HFF-Myc (cell line): ENCODE data around the gene RHOV.
"Not testable (repeated sequence)": the region's sequence is repeated elsewhere in the genome, so short reads cannot be mapped to it uniquely, and the experiment has no call there.

Experiments
- DNase-seq: peaks from one replicate; pipeline ENCODE4 v3.0.0-alpha.2; 2011; ENCODE audit warnings: low read depth; ENCODE audit errors: extremely low read depth
- H3K4me3 ChIP-seq: replicated peaks from 2 replicates; pipeline ENCODE4 v1.5.1; 2011; ENCODE audit warnings: low read depth, mild to moderate bottlenecking, control low read depth, low read length
- TF ChIP-seq, protein P1 (sequence below): IDR thresholded peaks from 2 replicates; pipeline ENCODE4 v1.5.1; 2012; ENCODE audit warnings: mild to moderate bottlenecking, low read depth, low read length, control low read depth; ENCODE audit errors: missing control alignments

RHOV gene

DNA sequence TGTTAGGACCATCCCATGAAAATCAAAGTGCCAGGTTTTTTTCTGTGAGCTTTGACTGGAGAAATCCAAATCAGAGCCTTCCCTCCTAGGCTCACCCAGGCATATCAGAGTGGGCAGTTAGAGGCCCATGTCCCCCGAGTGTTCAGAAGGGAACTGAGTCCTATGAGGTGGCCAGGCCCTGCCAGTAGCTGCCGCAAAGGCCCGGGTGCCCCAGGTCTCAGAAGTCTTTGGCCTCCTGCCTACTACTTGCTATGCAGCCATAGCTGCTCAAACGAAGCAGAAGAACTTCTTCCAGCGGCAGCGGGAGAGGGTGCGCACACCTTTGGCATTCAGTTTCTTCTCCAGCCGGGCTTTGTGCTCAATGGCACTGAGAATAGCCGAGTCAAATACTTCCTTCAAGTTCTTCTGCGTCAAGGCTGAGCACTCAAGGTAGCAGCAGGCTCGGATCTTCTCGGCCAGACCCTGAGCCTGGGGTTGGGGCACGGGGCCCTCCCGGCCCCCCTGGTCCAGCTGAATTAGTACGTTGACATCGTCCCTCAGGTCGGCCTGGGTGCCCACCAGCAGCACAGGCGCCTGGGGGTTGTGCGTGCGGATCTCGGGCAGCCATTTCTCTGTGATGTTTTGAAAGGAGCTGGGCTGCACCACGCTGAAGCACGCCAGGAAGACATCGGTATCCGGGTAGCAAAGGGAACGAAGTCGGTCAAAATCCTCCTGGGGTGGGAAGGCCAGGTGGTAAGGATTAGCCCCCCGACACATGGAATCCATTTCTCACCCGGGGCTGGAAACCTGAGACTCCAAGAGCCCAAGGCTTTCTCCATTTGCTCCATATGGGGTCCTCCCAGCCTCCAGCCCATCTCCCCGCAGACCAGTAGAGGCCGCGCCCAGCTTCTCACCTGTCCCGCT is 992 bp downstream of the RHOV start:
- H3K4me3 ChIP-seq, result peak overlapping the region; percentile 48
- TF ChIP-seq, protein P1, sequence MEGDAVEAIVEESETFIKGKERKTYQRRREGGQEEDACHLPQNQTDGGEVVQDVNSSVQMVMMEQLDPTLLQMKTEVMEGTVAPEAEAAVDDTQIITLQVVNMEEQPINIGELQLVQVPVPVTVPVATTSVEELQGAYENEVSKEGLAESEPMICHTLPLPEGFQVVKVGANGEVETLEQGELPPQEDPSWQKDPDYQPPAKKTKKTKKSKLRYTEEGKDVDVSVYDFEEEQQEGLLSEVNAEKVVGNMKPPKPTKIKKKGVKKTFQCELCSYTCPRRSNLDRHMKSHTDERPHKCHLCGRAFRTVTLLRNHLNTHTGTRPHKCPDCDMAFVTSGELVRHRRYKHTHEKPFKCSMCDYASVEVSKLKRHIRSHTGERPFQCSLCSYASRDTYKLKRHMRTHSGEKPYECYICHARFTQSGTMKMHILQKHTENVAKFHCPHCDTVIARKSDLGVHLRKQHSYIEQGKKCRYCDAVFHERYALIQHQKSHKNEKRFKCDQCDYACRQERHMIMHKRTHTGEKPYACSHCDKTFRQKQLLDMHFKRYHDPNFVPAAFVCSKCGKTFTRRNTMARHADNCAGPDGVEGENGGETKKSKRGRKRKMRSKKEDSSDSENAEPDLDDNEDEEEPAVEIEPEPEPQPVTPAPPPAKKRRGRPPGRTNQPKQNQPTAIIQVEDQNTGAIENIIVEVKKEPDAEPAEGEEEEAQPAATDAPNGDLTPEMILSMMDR, result no peak
- no peak for DNase-seq

DNA sequence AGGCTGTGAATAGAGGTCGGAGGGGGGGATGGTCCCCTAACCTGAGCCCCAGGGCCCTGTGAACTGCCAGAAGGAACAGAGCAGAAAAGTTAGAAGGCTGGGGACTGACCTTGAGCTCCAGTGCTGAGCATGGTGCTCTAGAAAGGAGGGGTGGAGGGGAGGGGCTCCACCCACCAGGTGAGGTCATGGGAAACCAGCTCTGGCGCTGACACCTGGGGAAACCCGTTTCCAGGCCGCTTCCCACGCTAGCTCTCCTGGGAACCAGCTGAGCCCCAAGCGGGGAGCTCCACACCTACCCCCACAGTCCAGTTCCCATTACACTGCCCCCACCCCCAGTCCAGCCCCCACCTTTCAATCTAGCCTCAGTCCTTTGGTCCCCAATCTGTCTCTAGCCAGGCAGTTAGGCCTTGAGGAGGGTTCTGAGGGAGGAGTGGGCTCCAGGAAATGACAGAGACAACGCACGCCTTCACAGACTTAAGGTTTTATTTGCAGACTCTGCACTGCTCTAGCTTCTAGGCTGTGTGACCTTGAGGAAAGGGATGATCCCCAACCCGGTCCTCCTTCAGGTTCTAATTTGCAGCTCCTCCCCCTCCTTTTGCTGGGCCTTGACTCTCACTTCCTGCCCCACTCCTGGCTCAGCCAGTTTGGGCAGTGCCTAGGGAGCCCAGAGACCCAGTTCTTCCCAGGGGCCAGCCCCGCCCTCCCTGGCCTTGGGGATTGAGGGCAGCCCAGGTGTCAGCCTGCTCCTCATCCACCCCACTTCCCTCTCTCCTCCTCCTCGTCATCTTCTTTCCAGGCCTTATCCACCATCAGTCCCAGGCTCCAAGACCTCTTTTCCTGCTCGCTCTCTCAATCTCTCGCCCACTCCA is 2.1 kb downstream of the RHOV start:
- TF ChIP-seq, protein P1, result no peak
- DNase-seq, result no peak
- H3K4me3 ChIP-seq, result no peak overlapping the region

DNA sequence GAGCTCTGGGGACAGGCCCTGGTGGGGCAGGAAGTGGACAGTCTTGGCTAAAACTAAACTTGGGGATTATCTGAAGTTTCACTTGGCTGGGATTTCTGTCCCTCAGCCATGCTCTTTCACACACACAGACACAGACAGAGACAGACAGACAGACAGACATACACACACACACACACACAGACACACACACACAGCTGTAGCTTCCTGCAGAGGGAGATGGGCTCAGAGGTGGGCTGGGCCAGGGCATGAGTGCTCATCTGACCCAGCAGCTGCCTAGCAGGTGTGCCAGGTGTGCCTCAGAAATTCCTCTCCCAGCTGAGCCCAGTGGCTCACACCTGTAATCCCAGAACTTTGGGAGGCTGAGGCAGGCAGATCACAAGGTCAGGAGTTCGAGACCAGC is 3.3 kb downstream of the RHOV start:
- TF ChIP-seq, protein P1, result no peak
- DNase-seq, result no peak
- no peak overlapping the region for H3K4me3 ChIP-seq

DNA sequence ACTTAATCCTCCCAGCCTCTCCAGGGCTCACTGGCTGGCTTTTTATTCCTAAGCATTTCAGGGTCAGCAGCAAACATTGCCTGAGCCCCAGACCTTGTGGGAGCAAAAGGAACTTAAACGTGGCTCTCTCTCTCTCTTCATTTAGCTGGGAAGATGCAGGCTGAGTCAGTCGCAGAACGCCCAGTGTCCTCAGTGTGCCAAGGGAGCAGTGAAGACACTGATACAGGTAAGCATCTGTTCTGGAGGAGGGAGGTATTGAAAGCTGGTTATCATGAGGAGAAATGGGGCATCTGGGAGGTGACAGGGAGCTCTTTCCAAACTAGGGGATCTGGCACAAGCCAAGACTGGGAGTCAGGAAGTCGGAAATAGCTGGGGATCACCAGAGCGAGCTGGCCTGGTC is 4.3 kb downstream of the RHOV start:
- TF ChIP-seq, protein P1, result no peak

DNA sequence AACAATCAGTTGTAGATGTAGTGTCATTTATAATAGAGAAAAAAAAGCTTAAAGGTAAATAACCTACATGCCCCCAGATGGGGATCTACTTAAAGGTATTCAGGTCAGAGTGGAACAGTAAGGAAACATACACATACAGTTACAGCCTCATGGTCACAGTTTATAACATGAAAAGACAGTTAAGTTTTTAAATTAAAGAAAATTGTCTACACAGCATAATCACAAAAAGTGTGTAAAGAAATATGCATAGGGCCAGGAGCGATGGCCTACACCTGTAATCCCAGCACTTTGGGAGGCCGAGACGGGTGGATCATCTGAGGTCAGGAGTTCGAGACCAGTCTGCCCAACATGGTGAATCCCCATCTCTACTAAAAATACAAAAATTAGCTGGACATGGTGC is 6.8 kb downstream of the RHOV start:
- DNase-seq, result no peak
- H3K4me3 ChIP-seq, result no peak overlapping the region
- TF ChIP-seq, protein P1, result no peak

More for the DNA sequence above, 4.3 kb downstream of the RHOV start:
- H3K4me3 ChIP-seq, result no peak overlapping the region
- DNase-seq, result no peak

DNA sequence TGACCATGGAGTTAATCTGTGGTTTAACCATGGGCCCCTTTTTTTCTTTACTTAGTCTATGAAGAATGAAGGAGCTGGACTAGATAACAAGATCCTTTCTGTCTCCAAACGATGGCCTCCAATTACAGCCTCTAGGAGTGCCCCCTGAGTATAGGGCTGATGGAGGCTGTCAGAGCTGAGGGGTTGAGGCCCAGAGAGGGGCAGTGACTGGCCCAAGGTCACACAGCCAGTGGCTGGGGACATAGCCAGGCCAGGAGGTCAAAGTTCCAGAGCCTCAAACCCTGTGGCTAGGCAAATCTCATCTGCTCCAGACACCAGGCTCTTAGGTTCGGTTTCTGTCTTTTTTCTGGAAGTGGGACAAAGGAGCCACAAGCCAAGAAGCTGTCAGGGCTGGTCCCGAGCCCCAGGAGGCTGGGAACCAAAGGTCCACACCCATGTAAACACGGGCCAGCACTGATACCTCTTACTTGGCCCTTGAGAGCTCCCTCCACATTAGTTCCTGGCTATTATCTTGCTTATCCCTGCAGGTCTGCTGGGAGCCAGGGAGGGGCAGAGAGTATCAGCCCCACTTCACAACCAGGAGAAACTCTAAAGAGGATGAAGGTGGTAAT is 10.3 kb downstream of the RHOV start:
- H3K4me3 ChIP-seq, result no peak overlapping the region
- TF ChIP-seq, protein P1, result no peak
- no peak for DNase-seq

DNA sequence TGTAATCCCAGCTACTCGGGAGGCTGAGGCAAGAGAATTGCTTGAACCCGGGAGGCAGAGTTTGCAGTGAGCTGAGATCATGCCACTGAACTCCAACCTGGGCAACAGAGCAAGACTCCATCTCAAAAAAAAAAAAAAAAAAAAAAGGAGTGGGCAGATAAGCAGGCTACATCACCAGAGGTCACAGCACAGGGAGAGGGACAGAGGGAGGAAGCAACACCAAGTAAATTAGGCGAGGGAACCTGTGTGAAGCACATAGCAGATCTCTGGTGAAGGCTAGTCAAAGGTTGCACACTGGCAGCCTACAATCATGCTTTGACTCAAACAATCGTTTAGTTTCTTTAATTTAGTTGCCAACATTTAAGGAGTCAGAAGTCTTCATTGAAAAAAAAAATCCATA is 12.9 kb downstream of the RHOV start:
- not testable (repeated sequence) for DNase-seq, H3K4me3 ChIP-seq
